Esophagus squamous epithelium (tissue), 5 donors: ENCODE results near the gene WNK1. TPM values are rescaled to one million over a fixed set of nuclear protein-coding genes. Genes with fewer than 3 reads are reported as not detected.

Experiments
- DNase-seq: peaks from one replicate; lab custom pipeline; 2025; lab: John Stamatoyannopoulos, UW
- H3K27ac ChIP-seq, 4 donors: fragments of 200-600 bp; sonication (generic); one replicate each; pipeline ENCODE4 v1.5.1; 2016 to 2019; ENCODE audit warnings: mild to moderate bottlenecking in 1 of 4
- H3K27me3 ChIP-seq, 4 donors: fragments of 200-600 bp; sonication (generic); 1 replicate in 3 of 4; 2 replicates in 1 of 4; pipeline versions ENCODE4 v1.5.1 to v1.6.0; 2017 to 2021; ENCODE audit warnings: antibody characterized with exemption in 1 of 4
- H3K36me3 ChIP-seq, 3 donors: fragments of 200-600 bp; sonication (generic); one replicate each; pipeline ENCODE4 v1.5.1; 2016 to 2019
- H3K4me1 ChIP-seq, 3 donors: fragments of 200-600 bp; sonication (generic); one replicate each; pipeline ENCODE4 v1.5.1; 2017 to 2019
- H3K4me3 ChIP-seq, 4 donors: fragments of 200-600 bp; sonication (generic); 1 replicate in 3 of 4; 2 replicates in 1 of 4; pipeline ENCODE4 v1.5.1; 2016 to 2019; ENCODE audit warnings: mild to moderate bottlenecking in 2 of 4, moderate library complexity in 1 of 4
- H3K9me3 ChIP-seq, 3 donors: fragments of 200-600 bp; sonication (generic); one replicate each; pipeline ENCODE4 v1.5.1; 2016 to 2019
- POLR2A ChIP-seq, 4 donors: fragments of 450-650 bp; IDR thresholded peaks; one replicate each; pipeline ENCODE4 v1.6.1; 2017; ENCODE audit warnings: antibody characterized with exemption in 4 of 4, mild to moderate bottlenecking in 4 of 4, moderate library complexity in 3 of 4
- WGBS, 2 donors: methylation state at CpG; one replicate each; pipeline ENCODE4 v1.1.5; 2018; 5-methylcytosine and 5-hydroxymethylcytosine counted together
- intact Hi-C: fragments of 100-400 bp; cut with DNase I; formaldehyde crosslinking; loops from one replicate; pipeline ENCODE4 v1.15.0; 2022
- total RNA-seq, 4 donors: library from RNA; depleted of rRNA; stranded (reverse); fragments of >200 nt; gene quantifications; one replicate each; pipeline ENCODE4 v1.1.0, GENCODE V29; 2016
- TF ChIP-seq, protein P1 (sequence below), 6 experiments: fragments of 450-650 bp in 4 of 6; fragments of 200-600 bp in 2 of 6; sonication (generic) in 2 of 6; IDR thresholded peaks; one replicate each; pipeline ENCODE4 v1.5.1; 2016 to 2019; ENCODE audit warnings: antibody characterized with exemption in 6 of 6, mild to moderate bottlenecking in 4 of 6, moderate library complexity in 4 of 6
- donor health status: DM: yes; HTN: yes; CAD: no.

The WNK1 gene
- total RNA-seq, 4 donors from 2014 or later = 120 to 269 (median 204) TPM

DNA sequence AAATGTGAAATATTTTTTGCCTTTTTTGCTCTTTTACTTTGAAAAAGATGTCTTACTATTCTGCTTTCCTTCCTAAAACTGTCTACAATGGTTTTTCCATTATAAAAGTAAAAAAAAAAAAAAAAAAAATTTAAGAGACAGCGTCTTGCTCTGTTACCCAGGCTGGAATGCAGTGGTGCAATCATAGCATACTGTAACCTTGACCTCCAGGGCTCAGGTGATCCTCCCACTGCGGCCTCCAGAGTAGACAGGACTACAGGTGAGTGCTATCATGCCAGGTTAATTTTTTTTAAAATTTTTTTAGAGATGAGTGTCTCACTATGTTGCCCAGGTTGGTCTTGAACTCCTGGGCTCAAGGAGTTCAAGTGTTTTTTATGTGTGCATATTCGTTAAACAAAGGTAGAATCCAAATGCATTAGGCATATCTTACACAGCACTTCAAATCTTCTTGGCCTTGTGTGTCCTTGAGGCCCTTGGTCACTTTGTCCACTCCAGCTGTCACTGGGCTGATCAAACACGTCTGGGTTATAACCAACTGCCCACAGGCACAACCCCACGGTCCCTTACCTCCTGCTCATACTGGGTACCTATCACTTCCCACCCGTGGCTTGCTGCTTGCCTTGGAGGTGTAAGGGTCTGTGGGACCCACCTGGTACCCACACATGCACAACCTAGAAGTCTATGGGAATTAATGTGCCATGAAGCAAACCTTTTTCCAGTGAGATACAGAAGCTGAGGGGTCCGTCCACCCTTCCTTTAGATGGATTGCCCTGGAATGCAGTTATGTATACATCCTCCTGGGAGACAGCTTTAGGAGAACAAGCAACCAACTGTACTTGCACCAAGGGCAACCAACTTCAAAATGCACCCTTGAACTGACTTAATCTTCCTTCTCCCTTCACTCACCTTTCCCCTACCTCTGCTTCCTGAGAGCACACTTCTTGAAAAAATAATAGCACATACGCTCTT is 184.3 kb downstream of the WNK1 start:
- Histone ChIP-seq H3K36me3 (peaks cover 0 to 59% (median 0%) of the 10 kb centered on the region in 3 donors), H3K27ac (no peak overlapping the region), H3K4me3 (no peak overlapping the region), H3K9me3 (no peaks in the 10 kb centered on the region), H3K27me3 (no peaks in the 10 kb centered on the region), H3K4me1 (no peaks in the 10 kb centered on the region)
- TF ChIP-seq, protein P1, sequence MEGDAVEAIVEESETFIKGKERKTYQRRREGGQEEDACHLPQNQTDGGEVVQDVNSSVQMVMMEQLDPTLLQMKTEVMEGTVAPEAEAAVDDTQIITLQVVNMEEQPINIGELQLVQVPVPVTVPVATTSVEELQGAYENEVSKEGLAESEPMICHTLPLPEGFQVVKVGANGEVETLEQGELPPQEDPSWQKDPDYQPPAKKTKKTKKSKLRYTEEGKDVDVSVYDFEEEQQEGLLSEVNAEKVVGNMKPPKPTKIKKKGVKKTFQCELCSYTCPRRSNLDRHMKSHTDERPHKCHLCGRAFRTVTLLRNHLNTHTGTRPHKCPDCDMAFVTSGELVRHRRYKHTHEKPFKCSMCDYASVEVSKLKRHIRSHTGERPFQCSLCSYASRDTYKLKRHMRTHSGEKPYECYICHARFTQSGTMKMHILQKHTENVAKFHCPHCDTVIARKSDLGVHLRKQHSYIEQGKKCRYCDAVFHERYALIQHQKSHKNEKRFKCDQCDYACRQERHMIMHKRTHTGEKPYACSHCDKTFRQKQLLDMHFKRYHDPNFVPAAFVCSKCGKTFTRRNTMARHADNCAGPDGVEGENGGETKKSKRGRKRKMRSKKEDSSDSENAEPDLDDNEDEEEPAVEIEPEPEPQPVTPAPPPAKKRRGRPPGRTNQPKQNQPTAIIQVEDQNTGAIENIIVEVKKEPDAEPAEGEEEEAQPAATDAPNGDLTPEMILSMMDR (IDR thresholded peaks at IDR 0.05) = no peak
- no peak for TF ChIP-seq POLR2A (IDR thresholded peaks at IDR 0.05)
- 84 to 90% methylated on average over 7 to 8 of the region's 8 CpGs for WGBS, 2 donors
- intact Hi-C loops = no loop called here
- DNase-seq = no peak

DNA sequence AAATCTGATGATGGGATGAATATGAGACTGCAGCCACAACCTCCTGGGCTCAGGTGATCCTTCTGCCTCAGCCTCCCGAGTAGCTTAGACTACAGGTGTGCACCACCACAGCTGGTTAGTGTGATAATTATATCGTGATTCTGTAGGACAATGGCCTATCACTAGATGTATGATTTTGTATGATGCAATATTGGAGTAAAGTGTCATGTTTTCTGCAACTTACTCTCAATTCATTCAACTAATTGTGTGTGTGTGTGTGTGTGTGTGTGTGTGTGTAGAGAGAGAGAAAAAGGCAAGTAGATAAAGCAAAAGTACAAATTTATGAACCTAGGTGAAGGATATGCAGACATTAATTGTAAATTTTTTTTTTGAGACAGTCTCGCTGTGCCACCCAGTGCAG is 186.4 kb downstream of the WNK1 start:
- Histone ChIP-seq H3K27me3 (no peaks in the 10 kb centered on the region), H3K9me3 (no peaks in the 10 kb centered on the region), H3K4me3 (no peak overlapping the region), H3K27ac (no peak overlapping the region), H3K4me1 (no peaks in the 10 kb centered on the region), H3K36me3 (peaks cover 0 to 68% (median 0%) of the 10 kb centered on the region in 3 donors)
- TF ChIP-seq, protein P1 (IDR thresholded peaks at IDR 0.05) = no peak
- TF ChIP-seq POLR2A (IDR thresholded peaks at IDR 0.05) = no peak
- intact Hi-C loops = no loop called here
- WGBS, 2 donors = 92 to 94% methylated on average over 3 of the region's 3 CpGs
- no peak for DNase-seq

DNA sequence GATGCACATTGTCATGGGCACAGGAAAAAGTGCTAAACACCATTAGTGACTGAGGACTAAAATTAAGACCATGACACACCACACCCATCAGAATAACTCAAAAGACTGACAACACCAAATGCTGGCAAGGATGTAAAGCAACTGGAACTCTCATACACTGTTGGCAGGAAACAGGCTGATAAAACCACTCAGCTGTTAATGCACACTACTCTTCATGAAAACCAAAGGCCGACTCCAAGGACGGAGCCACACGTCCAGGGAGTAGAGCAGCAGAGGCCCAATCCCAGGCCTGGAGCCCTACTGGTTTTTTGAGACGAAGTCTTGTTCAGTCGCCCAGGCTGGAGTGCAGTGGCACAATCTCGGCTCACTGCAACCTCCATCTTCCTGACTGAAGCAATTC is 190.7 kb downstream of the WNK1 start:
- H3K27ac ChIP-seq = no peak overlapping the region
- H3K9me3 ChIP-seq = no peaks in the 10 kb centered on the region
- TF ChIP-seq, protein P1 (IDR thresholded peaks at IDR 0.05) = no peak
- no peak for TF ChIP-seq POLR2A (IDR thresholded peaks at IDR 0.05)
- H3K36me3 ChIP-seq = peaks cover 0 to 68% (median 0%) of the 10 kb centered on the region in 3 donors
- DNase-seq = no peak
- no peak overlapping the region for H3K4me3 ChIP-seq
- WGBS, 2 donors = 83 to 94% methylated on average over 5 to 6 of the region's 6 CpGs
- intact Hi-C loops = no loop called here
- H3K27me3 ChIP-seq = no peaks in the 10 kb centered on the region
- peaks cover 0 to 14% (median 0%) of the 10 kb centered on the region in 3 donors for H3K4me1 ChIP-seq

DNA sequence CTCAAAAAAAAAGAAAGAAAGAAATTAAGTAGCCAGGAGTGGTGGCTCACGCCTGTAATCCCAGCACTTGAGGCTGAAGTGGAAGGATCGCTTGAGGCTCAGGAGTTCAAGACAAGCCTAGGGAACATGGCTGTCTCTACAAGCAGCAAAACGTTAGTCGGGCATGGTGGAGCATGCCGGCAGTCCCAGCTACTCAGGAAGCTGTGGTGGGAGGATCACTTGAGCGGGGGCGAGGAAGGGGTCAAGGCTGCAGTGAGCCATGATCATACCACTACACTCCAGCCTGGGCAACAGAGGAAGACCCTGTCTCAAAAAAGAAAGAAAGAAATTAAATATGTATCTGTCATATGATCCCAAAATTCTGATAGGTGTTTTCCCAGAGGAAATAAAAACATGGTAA is 191.8 kb downstream of the WNK1 start:
- no peak for TF ChIP-seq POLR2A (IDR thresholded peaks at IDR 0.05)
- TF ChIP-seq, protein P1 (IDR thresholded peaks at IDR 0.05) = no peak
- no peak for DNase-seq
- Histone ChIP-seq H3K4me3 (no peak overlapping the region), H3K27ac (no peak overlapping the region), H3K9me3 (no peaks in the 10 kb centered on the region), H3K36me3 (peaks cover 0 to 58% (median 0%) of the 10 kb centered on the region in 3 donors), H3K4me1 (peaks cover 0 to 24% (median 6%) of the 10 kb centered on the region in 3 donors), H3K27me3 (no peaks in the 10 kb centered on the region)
- intact Hi-C loops = no loop called here
- 57 to 73% methylated on average over 7 of the region's 7 CpGs for WGBS, 2 donors

DNA sequence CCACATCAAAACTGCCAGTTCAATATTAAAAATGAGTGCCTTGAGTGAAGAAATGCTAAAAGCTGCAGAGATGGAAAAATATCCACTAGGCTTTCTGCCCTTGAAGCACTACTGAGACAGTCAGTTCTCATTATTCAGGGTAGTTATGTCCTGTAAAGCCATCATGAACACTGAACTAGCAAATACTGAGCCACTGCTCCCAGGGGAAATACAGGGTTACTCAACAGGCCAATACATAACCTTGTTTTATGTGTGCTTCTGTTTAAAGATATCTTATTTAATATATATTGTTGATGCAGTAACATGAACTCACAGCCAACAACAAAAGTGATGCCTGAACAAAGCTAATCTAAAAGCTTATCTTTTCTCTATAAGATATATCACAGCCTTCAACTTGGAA is 193.8 kb downstream of the WNK1 start:
- no peaks in the 10 kb centered on the region for H3K27me3 ChIP-seq
- TF ChIP-seq, protein P1 (IDR thresholded peaks at IDR 0.05) = no peak
- no peak for TF ChIP-seq POLR2A (IDR thresholded peaks at IDR 0.05)
- peaks cover 5 to 30% (median 6%) of the 10 kb centered on the region in 3 donors for H3K4me1 ChIP-seq
- no peak overlapping the region for H3K4me3 ChIP-seq
- intact Hi-C loops = no loop called here
- no peaks in the 10 kb centered on the region for H3K9me3 ChIP-seq
- H3K27ac ChIP-seq = no peak overlapping the region
- DNase-seq = no peak
- H3K36me3 ChIP-seq = peaks cover 0 to 41% (median 0%) of the 10 kb centered on the region in 3 donors
